ENCODE data around the gene TRABD2A. TPM values are rescaled to one million over a fixed set of nuclear protein-coding genes. Genes with fewer than 3 reads are reported as not detected.
A peak's percentile ranks its signal among the peaks of the same experiment; 100 is the strongest.

Gene TRABD2A
- total and polyA plus RNA-seq, 2 of the 13 experiments (the other 11 are each of a cell fraction or from before 2014, with no cell fraction given), result 0.15 TPM; not detected in 1

DNA sequence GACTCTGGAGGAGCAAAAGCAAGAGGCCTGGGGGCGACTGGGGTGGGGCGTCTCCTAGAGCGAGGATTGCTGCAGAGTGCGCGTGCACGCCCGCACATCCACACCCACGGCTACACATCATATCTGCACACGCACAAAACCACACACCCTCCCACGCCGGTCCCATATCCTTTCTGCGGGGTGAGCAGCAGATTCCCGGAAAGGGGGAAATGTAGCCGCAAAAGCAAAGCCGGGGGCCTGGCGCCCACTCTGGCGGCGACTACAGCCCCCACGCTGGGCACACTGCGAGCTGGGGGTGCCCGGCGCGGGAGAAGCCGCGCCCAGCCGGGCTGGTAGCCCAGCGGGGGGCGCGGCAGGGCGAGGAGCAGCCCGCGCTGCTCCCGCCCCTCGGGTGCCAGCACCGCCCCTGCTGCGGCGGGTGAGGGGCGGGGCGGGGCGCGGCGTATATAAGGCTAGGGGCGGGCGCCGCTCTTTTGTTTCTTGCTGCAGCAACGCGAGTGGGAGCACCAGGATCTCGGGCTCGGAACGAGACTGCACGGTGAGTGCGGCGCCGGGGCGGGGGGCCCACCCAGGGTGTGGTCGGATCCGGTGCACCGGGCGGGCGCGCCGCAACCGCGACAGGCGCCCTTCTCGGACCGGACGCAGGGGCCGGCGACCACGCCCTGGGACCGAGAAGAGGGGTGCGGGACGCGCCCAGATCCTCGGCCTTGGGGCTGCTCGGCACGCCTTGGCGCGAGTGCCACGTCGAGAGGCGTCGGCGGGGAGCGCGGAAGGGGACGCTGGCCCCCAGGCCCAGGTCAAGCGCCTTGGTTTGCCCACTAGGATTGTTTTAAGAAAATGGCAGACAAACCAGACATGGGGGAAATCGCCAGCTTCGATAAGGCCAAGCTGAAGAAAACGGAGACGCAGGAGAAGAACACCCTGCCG, 24.6 kb upstream of the TRABD2A start, which contains the start of gene TMSB10 (continued):
- TF ChIP-seq KDM5A (IDR thresholded peaks at IDR 0.05; ENCODE audit: borderline replicate concordance, low read length) (no peak), ZKSCAN8 (CRISPR knock-in tag; IDR thresholded peaks at IDR 0.05; ENCODE audit: borderline replicate concordance) (peak; percentile 79; the same call in 1 of the 2 replicates), ZBTB39 (CRISPR knock-in tag; IDR thresholded peaks at IDR 0.05) (peak; percentile 72; the same call in 1 of the 2 replicates), RXRA (CRISPR knock-in tag; IDR thresholded peaks at IDR 0.05) (peak; percentile 55; the same call in 1 of the 2 replicates), ZNF350 (CRISPR knock-in tag; IDR thresholded peaks at IDR 0.05; ENCODE audit: borderline replicate concordance, low read depth) (no peak), CBFB (CRISPR knock-in tag; IDR thresholded peaks at IDR 0.05) (peak; percentile 72; the same call in 1 of the 2 replicates), ZNF75D (CRISPR knock-in tag; IDR thresholded peaks at IDR 0.05; ENCODE audit: borderline replicate concordance) (no peak), POLR2AphosphoS2 (IDR thresholded peaks at IDR 0.05; ENCODE audit: low read depth, low read length) (peak; percentile 54; the same call in 1 of the 2 replicates), ZNF589 (CRISPR knock-in tag; conservative IDR thresholded peaks at IDR 0.05) (peak; percentile 96), SAFB2 (CRISPR knock-in tag; IDR thresholded peaks at IDR 0.05; ENCODE audit: borderline replicate concordance, low read depth) (peak; percentile 90), RXRB (CRISPR knock-in tag; IDR thresholded peaks at IDR 0.05; ENCODE audit: borderline replicate concordance) (peak; percentile 51; the same call in 1 of the 2 replicates), TCF7L2 (IDR thresholded peaks at IDR 0.05; ENCODE audit: low read depth, low read length) (no peak), NFYB (CRISPR knock-in tag; IDR thresholded peaks at IDR 0.05) (peak; percentile 15; the same call in 1 of the 2 replicates), STAG1 (CRISPR knock-in tag; IDR thresholded peaks at IDR 0.05) (no peak), SRSF9 (IDR thresholded peaks at IDR 0.05; ENCODE audit: borderline replicate concordance, insufficient read depth, low read depth, low read length, poor library complexity, severe bottlenecking) (no peak), MLX (CRISPR knock-in tag; IDR thresholded peaks at IDR 0.05) (peak; percentile 45; the same call in 1 of the 2 replicates), MATR3 (CRISPR knock-in tag; IDR thresholded peaks at IDR 0.05) (no peak), HOXD1 (CRISPR knock-in tag; IDR thresholded peaks at IDR 0.05) (0 out of 2 replicates have a peak, but pooled peaks have one; percentile 29)
- TF ChIP-seq, protein P1, sequence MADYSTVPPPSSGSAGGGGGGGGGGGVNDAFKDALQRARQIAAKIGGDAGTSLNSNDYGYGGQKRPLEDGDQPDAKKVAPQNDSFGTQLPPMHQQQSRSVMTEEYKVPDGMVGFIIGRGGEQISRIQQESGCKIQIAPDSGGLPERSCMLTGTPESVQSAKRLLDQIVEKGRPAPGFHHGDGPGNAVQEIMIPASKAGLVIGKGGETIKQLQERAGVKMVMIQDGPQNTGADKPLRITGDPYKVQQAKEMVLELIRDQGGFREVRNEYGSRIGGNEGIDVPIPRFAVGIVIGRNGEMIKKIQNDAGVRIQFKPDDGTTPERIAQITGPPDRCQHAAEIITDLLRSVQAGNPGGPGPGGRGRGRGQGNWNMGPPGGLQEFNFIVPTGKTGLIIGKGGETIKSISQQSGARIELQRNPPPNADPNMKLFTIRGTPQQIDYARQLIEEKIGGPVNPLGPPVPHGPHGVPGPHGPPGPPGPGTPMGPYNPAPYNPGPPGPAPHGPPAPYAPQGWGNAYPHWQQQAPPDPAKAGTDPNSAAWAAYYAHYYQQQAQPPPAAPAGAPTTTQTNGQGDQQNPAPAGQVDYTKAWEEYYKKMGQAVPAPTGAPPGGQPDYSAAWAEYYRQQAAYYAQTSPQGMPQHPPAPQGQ (CRISPR knock-in tag; IDR thresholded peaks at IDR 0.05; ENCODE audit: borderline replicate concordance), result no peak
- TF ChIP-seq, protein P2, sequence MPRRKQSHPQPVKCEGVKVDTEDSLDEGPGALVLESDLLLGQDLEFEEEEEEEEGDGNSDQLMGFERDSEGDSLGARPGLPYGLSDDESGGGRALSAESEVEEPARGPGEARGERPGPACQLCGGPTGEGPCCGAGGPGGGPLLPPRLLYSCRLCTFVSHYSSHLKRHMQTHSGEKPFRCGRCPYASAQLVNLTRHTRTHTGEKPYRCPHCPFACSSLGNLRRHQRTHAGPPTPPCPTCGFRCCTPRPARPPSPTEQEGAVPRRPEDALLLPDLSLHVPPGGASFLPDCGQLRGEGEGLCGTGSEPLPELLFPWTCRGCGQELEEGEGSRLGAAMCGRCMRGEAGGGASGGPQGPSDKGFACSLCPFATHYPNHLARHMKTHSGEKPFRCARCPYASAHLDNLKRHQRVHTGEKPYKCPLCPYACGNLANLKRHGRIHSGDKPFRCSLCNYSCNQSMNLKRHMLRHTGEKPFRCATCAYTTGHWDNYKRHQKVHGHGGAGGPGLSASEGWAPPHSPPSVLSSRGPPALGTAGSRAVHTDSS (CRISPR knock-in tag; conservative IDR thresholded peaks at IDR 0.05), result 0 out of 2 replicates have a peak, but pooled peaks have one; percentile 83
- TF ChIP-seq, protein P3, sequence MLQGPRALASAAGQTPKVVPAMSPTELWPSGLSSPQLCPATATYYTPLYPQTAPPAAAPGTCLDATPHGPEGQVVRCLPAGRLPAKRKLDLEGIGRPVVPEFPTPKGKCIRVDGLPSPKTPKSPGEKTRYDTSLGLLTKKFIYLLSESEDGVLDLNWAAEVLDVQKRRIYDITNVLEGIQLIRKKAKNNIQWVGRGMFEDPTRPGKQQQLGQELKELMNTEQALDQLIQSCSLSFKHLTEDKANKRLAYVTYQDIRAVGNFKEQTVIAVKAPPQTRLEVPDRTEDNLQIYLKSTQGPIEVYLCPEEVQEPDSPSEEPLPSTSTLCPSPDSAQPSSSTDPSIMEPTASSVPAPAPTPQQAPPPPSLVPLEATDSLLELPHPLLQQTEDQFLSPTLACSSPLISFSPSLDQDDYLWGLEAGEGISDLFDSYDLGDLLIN (CRISPR knock-in tag; IDR thresholded peaks at IDR 0.05; ENCODE audit: borderline replicate concordance), result peak; percentile 93; the same call in 1 of the 2 replicates
